ENCODE results near the gene EPHB1. TPM values are rescaled to one million over a fixed set of nuclear protein-coding genes. Genes with fewer than 3 reads are reported as not detected.

EPHB1 gene
- total RNA-seq, 2 donors from 2014 or later: 0.68 to 0.71 TPM

- H3K4me3 ChIP-seq: no peak overlapping the region
- no peaks in the 10 kb centered on the region for H3K4me1 ChIP-seq (ENCODE audit: control insufficient read depth in 1 of 2, low read depth in 2 of 2)
- TF ChIP-seq CTCF (IDR thresholded peaks at IDR 0.05): no peak
- H3K9me3 ChIP-seq: no peaks in the 10 kb centered on the region
- H3K36me3 ChIP-seq: no peaks in the 10 kb centered on the region
- no peaks in the 10 kb centered on the region for H3K27me3 ChIP-seq (replicated peaks; ENCODE audit: insufficient read depth)
- no peak for DNase-seq (ENCODE audit: low spot score)
- H3K27ac ChIP-seq: no peak overlapping the region
- ATAC-seq (ENCODE audit: insufficient number of reproducible peaks, low FRiP score, low read depth): no peak
These were observed 374.6 kb downstream of the EPHB1 start for GRCh38 chr3:135169651-135170050.

- H3K4me3 ChIP-seq: no peak overlapping the region
- ATAC-seq (ENCODE audit: insufficient number of reproducible peaks, low FRiP score, low read depth) (no peak), DNase-seq (ENCODE audit: low spot score) (no peak)
- H3K27me3 ChIP-seq (replicated peaks; ENCODE audit: insufficient read depth): no peaks in the 10 kb centered on the region
- no peak overlapping the region for H3K27ac ChIP-seq
- no peak for TF ChIP-seq CTCF (IDR thresholded peaks at IDR 0.05)
- H3K4me1 ChIP-seq (ENCODE audit: control insufficient read depth in 1 of 2, low read depth in 2 of 2): no peaks in the 10 kb centered on the region
- no peaks in the 10 kb centered on the region for H3K9me3 ChIP-seq
- no peaks in the 10 kb centered on the region for H3K36me3 ChIP-seq
These were observed 375.7 kb downstream of the EPHB1 start for GRCh38 chr3:135170732-135171131.

GRCh38 chr3:135172191-135172869 lies 377.3 kb downstream of the EPHB1 start:
- Histone ChIP-seq H3K36me3 (no peaks in the 10 kb centered on the region), H3K9me3 (no peaks in the 10 kb centered on the region), H3K27me3 (replicated peaks; ENCODE audit: insufficient read depth) (no peaks in the 10 kb centered on the region), H3K4me3 (no peak overlapping the region), H3K4me1 (ENCODE audit: control insufficient read depth in 1 of 2, low read depth in 2 of 2) (no peaks in the 10 kb centered on the region), H3K27ac (no peak overlapping the region)
- ATAC-seq (ENCODE audit: insufficient number of reproducible peaks, low FRiP score, low read depth) (no peak), DNase-seq (ENCODE audit: low spot score) (no peak)
- no peak for TF ChIP-seq CTCF (IDR thresholded peaks at IDR 0.05)

GRCh38 chr3:135175728-135176277 lies 380.7 kb downstream of the EPHB1 start:
- H3K4me3 ChIP-seq: no peak overlapping the region
- H3K27me3 ChIP-seq (replicated peaks; ENCODE audit: insufficient read depth): no peaks in the 10 kb centered on the region
- H3K9me3 ChIP-seq: no peaks in the 10 kb centered on the region
- ATAC-seq (ENCODE audit: insufficient number of reproducible peaks, low FRiP score, low read depth) (no peak), DNase-seq (ENCODE audit: low spot score) (no peak)
- H3K4me1 ChIP-seq (ENCODE audit: control insufficient read depth in 1 of 2, low read depth in 2 of 2): no peaks in the 10 kb centered on the region
- no peak for TF ChIP-seq CTCF (IDR thresholded peaks at IDR 0.05)
- no peaks in the 10 kb centered on the region for H3K36me3 ChIP-seq
- H3K27ac ChIP-seq: no peak overlapping the region

- DNase-seq (ENCODE audit: low spot score) (no peak), ATAC-seq (ENCODE audit: insufficient number of reproducible peaks, low FRiP score, low read depth) (no peak)
- Histone ChIP-seq H3K27me3 (replicated peaks; ENCODE audit: insufficient read depth) (no peaks in the 10 kb centered on the region), H3K27ac (no peak overlapping the region), H3K36me3 (no peaks in the 10 kb centered on the region), H3K4me3 (no peak overlapping the region), H3K9me3 (no peaks in the 10 kb centered on the region), H3K4me1 (ENCODE audit: control insufficient read depth in 1 of 2, low read depth in 2 of 2) (no peaks in the 10 kb centered on the region)
- no peak for TF ChIP-seq CTCF (IDR thresholded peaks at IDR 0.05)
These were observed 381.8 kb downstream of the EPHB1 start for GRCh38 chr3:135176881-135177280.
